ENCODE results near the gene DEAF1. TPM values are rescaled to one million over a fixed set of nuclear protein-coding genes. Genes with fewer than 3 reads are reported as not detected.

The DEAF1 gene
- total RNA-seq, 2 experiments from 2014 or later, result 59.1 to 59.3 TPM

- Mint-ChIP-seq H3K36me3 (ENCODE audit: low read depth) (peaks cover 9% of the 10 kb centered on the region), H3K4me3 (no peak overlapping the region), H3K4me1 (ENCODE audit: low read depth) (no peaks in the 10 kb centered on the region), H3K27ac (no peak overlapping the region), H3K27me3 (no peaks in the 10 kb centered on the region), H3K9me3 (no peaks in the 10 kb centered on the region)
- ATAC-seq (no peak), DNase-seq (no peak)
- ChIA-PET POLR2A (no interaction called here), CTCF (interaction anchor here (1.2 kb wide), 2 partner anchors 8 to 17 kb away, joined by 3 to 4 read pairs; no protein-coding TSS in a partner anchor)
- intact Hi-C loops (cut with micrococcal nuclease), result no loop called here
- TF ChIP-seq CTCF (IDR thresholded peaks at IDR 0.05), result no peak
These were observed 48.8 kb downstream of the DEAF1 start for GRCh38 chr11:646214-646613.

DNA sequence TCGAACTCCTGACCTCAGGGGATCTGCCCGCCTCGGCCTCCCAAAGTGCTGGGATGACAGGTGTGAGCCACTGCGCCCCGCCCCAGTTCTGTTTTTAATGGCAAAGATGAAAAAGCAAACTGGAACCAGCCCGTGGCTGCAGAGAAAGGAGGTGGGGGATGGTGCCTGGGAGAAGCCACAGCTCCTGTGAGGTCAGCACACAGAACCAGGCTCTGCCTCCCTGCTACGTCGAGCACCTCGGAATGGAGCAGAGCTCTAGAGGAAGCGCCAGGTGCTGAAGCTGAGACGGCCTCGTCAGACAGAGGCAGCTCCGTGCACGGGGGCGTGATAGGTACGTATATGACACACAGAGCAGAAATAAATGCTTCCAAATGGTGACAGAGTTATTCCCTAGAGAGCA, 49.5 kb downstream of the DEAF1 start:
- no peak overlapping the region for H3K4me3 Mint-ChIP-seq
- ChIA-PET POLR2A (no interaction called here), CTCF (no interaction called here)
- ATAC-seq (peak; percentile 22), DNase-seq (no peak)
- intact Hi-C loops (cut with micrococcal nuclease), result no loop called here
- no peak overlapping the region for H3K27ac Mint-ChIP-seq
- no peaks in the 10 kb centered on the region for H3K27me3 Mint-ChIP-seq
- no peaks in the 10 kb centered on the region for H3K4me1 Mint-ChIP-seq (ENCODE audit: low read depth)
- H3K9me3 Mint-ChIP-seq, result no peaks in the 10 kb centered on the region
- H3K36me3 Mint-ChIP-seq (ENCODE audit: low read depth), result peaks cover 9% of the 10 kb centered on the region
- TF ChIP-seq CTCF (IDR thresholded peaks at IDR 0.05), result no peak

- Mint-ChIP-seq H3K36me3 (ENCODE audit: low read depth) (peaks cover 6% of the 10 kb centered on the region), H3K27me3 (peaks cover 3% of the 10 kb centered on the region), H3K27ac (no peak overlapping the region), H3K4me3 (no peak overlapping the region), H3K4me1 (ENCODE audit: low read depth) (peaks cover 3% of the 10 kb centered on the region), H3K9me3 (no peaks in the 10 kb centered on the region)
- intact Hi-C loops (cut with micrococcal nuclease), result no loop called here
- ATAC-seq (no peak), DNase-seq (no peak)
- ChIA-PET POLR2A (no interaction called here), CTCF (no interaction called here)
- no peak for TF ChIP-seq CTCF (IDR thresholded peaks at IDR 0.05)
These were observed 50.9 kb downstream of the DEAF1 start for GRCh38 chr11:643849-644738.

DNA sequence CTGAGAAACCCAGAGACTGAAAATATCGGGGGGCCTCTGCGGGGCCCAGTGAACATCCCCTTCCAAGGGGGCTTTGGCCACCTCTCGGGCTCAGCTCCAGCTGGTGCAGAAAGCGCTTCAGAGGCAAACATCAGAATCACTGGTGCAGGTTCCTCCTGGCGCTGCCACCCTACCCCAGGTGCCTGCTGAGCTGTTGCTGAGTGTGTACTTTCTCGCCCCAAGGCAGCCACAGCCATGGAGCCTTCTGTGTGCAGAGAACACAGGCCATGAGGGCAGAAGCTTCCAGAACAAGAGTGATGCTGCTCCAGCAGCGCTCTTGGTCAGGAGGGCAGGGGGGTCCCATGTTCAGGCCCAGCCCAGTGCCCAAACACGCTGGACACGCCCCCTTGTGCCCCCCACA, 51.7 kb downstream of the DEAF1 start:
- ATAC-seq, result no peak

More for the DNA sequence above, 51.7 kb downstream of the DEAF1 start:
- peaks cover 10% of the 10 kb centered on the region for H3K27me3 Mint-ChIP-seq
- H3K36me3 Mint-ChIP-seq (ENCODE audit: low read depth), result peaks cover 3% of the 10 kb centered on the region
- no peak for TF ChIP-seq CTCF (IDR thresholded peaks at IDR 0.05)
- CTCF ChIA-PET, result no interaction called here
- no peak overlapping the region for H3K27ac Mint-ChIP-seq
- H3K4me1 Mint-ChIP-seq (ENCODE audit: low read depth), result peaks cover 5% of the 10 kb centered on the region
- H3K9me3 Mint-ChIP-seq, result no peaks in the 10 kb centered on the region
- no peak for DNase-seq
- POLR2A ChIA-PET, result interaction anchor here (0.9 kb wide), 1 partner anchor 29 kb away, joined by 3 read pairs; no protein-coding TSS in a partner anchor
- no peak overlapping the region for H3K4me3 Mint-ChIP-seq
- intact Hi-C loops (cut with micrococcal nuclease), result no loop called here

Measured in activated CD8-positive, alpha-beta T cell treated with anti-CD3 and anti-CD28 coated beads for 36 hours (primary cell).